Stomach smooth muscle (tissue), 2 donors: ENCODE data around the gene SCGB1A1.

Source experiments
- H3K27ac ChIP-seq: one replicate; pipeline ENCODE4 v1.7.0; 2013; ENCODE audit warnings: mild to moderate bottlenecking, low read length, inconsistent platforms
- H3K27me3 ChIP-seq, 2 donors: one replicate each; pipeline ENCODE4 v1.7.0; 2013; ENCODE audit warnings: low read length in 2 of 2; ENCODE audit not compliant: insufficient read depth in 2 of 2, control insufficient read depth in 1 of 2
- H3K36me3 ChIP-seq, 2 donors: one replicate each; pipeline ENCODE4 v1.7.0; 2013; ENCODE audit warnings: low read length in 2 of 2; ENCODE audit not compliant: control insufficient read depth in 2 of 2, insufficient read depth in 2 of 2
- H3K4me1 ChIP-seq: one replicate; pipeline ENCODE4 v1.7.0; 2013; ENCODE audit warnings: low read length; ENCODE audit not compliant: control insufficient read depth, insufficient read depth
- H3K4me3 ChIP-seq, 2 donors: one replicate each; pipeline ENCODE4 v1.7.0; 2013; ENCODE audit warnings: low read length in 2 of 2
- H3K9ac ChIP-seq, 2 donors: one replicate each; pipeline ENCODE4 v1.7.0; 2013; ENCODE audit warnings: low read length in 2 of 2, mild to moderate bottlenecking in 1 of 2
- H3K9me3 ChIP-seq, 2 donors: one replicate each; pipeline ENCODE4 v1.7.0; 2013; ENCODE audit warnings: low read length in 2 of 2; ENCODE audit not compliant: control insufficient read depth in 2 of 2
- donor health status: healthy.
- donor health status: Pancreatic carcinoma.

Gene SCGB1A1

DNA sequence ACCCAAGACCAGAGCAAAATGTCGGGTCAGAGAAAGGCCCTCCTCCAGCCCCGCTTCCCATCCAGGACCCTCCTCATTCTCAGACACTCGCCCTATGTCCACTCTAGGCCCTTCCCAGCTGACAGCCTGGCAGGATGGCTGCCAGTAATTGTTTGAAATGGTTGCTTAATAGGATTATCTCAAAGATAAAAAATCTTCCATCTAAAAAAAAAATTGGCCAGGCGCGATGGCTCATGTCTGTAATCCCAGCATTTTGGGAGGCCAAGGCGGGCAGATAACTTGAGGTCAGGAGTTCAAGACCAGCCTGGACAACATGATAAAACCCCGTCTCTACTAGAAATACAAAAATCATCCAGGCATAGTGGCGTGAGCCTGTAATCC, 32.4 kb downstream of the SCGB1A1 start:
- Histone ChIP-seq H3K4me3 (no peak overlapping the region), H3K27me3 (no peaks in the 10 kb centered on the region), H3K36me3 (no peaks in the 10 kb centered on the region), H3K27ac (no peak overlapping the region), H3K9ac (no peak overlapping the region), H3K4me1 (peaks cover 9% of the 10 kb centered on the region), H3K9me3 (no peaks in the 10 kb centered on the region)

DNA sequence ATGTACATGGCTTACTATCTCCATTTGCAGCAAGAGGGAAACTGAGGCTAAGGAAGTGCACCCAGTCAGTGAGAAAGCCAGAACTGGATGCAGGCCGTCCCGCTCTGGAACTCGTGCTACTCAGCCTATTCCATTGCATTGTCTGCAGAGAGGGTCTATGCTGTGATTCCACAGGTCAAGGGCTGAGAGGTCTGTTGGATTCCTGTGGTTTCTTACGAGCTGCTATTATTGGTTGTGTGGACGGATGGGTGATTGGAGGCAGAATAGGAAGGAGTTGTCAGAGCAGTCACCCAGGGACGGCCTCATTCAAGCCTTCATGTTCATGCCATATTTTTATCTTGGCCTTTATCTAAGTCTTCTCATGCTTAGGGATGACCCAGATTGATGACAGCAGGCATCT, 33.4 kb downstream of the SCGB1A1 start:
- no peaks in the 10 kb centered on the region for H3K9me3 ChIP-seq
- no peaks in the 10 kb centered on the region for H3K27me3 ChIP-seq
- no peak overlapping the region for H3K9ac ChIP-seq
- no peak overlapping the region for H3K4me3 ChIP-seq
- peaks cover 4% of the 10 kb centered on the region for H3K4me1 ChIP-seq
- H3K36me3 ChIP-seq, result no peaks in the 10 kb centered on the region
- H3K27ac ChIP-seq, result no peak overlapping the region

DNA sequence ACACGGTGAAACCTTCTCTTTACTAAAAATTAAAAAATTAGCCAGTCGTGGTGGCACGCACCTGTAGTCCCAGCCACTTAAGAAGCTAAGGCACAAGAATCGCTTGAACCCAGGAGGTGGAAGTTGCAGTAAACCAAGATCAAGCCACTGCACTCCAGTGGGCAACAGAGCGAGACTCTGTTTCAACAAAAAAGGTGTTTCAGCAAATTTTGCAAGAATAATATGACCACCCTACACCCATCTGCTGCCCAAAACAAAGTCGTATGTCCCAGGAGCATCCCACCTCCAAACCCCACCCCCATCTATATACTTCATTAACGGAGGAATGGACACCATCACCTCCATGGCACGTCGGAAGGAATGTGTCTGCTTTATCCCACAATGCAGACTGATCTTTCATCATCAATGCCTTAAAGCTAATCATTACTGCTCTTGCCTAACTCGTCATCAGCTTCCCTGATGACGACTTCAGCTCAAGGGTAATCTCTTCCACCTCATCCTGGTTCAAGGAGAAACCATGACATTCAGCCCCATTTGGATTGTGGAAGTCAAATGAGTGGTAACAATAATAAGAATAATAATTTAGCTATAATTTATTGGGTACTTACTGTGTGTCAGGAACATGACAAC, 34.1 kb downstream of the SCGB1A1 start:
- no peak overlapping the region for H3K4me3 ChIP-seq

DNA sequence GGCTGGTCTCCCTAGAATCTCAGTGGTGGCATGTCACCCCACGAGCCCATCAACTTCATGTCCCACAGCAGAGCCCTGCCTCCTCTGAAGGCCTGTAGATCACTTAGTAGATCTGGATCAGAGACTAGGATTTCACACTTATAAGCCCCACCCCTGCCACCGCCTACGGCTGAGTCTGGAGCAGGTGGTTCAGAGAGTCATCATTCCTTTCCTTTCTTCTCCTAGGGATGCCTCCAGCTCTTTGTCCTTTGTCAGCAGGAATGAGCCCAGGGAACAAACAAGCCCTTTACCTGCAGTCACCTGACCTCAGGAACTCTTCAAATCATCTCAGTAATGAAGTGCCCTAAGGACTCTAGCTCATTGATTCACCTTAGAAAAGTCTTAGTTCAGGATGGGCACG, 37.8 kb downstream of the SCGB1A1 start:
- no peaks in the 10 kb centered on the region for H3K36me3 ChIP-seq
- H3K27ac ChIP-seq, result no peak overlapping the region
- H3K9me3 ChIP-seq, result no peaks in the 10 kb centered on the region
- H3K27me3 ChIP-seq, result no peaks in the 10 kb centered on the region
- no peak overlapping the region for H3K9ac ChIP-seq
- peaks cover 9% of the 10 kb centered on the region for H3K4me1 ChIP-seq
- H3K4me3 ChIP-seq, result no peak overlapping the region

More for the DNA sequence above, 34.1 kb downstream of the SCGB1A1 start:
- Histone ChIP-seq H3K9ac (no peak overlapping the region), H3K27me3 (no peaks in the 10 kb centered on the region), H3K27ac (no peak overlapping the region), H3K36me3 (no peaks in the 10 kb centered on the region), H3K4me1 (peaks cover 4% of the 10 kb centered on the region), H3K9me3 (no peaks in the 10 kb centered on the region)

DNA sequence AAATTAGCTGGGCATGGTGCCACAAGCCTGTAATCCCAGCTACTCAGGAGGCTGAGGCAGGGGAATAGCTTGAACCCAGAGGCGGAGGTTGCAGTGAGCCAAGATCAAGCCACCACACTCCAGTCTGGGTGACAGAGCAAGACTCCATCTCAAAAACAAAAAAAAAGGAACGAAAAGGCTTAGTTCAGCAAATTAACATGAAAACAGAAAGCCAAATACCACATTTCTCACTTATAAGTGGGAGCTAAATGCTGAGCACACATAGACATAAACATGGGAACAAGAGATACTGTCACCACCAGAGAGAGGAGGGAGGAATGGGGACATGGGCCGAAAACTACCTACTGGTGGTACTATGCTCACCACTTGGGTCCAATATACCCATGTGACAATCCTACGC, 38.6 kb downstream of the SCGB1A1 start:
- Histone ChIP-seq H3K9me3 (no peaks in the 10 kb centered on the region), H3K27me3 (no peaks in the 10 kb centered on the region), H3K27ac (no peak overlapping the region), H3K9ac (no peak overlapping the region), H3K4me3 (no peak overlapping the region), H3K4me1 (peaks cover 9% of the 10 kb centered on the region), H3K36me3 (no peaks in the 10 kb centered on the region)

DNA sequence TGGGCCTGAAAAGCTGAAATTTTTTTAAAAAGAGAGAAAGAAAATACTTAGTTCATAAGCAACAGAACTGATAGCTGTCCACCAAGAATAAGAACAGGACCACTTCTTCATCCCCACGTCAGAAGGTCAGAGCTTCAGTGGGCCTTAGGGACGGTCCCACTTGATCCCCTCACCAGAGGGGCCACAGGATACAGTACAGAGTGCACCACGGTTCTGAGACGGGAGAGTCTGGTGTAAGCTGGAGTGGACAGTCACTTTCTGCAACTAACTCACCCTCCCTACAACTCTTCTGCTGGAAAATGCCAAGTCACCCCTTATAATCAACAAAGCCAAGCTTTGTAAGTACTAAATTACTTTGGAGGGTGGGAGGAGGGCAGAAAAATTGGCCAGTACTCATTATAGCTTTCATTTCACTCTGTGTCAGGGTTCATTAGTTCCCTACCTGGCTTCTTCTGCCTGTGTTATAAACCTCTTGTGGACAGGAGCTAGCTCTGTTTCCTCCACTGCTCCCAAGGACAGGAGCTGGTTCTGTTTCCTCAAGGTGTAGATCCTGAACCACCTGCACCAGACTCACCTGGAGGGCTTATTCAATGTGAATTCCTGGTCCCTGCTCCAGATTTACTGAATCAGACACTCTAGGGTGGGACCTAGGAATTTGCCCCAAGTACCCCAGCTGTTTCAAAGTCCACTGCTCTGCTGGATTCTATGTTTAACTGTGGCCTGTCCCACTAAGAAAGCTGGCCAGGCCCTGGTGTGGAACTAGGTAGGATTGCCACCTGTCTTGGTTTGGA, 39.6 kb downstream of the SCGB1A1 start:
- H3K9me3 ChIP-seq, result no peaks in the 10 kb centered on the region
- no peaks in the 10 kb centered on the region for H3K27me3 ChIP-seq
- no peak overlapping the region for H3K9ac ChIP-seq
- H3K4me3 ChIP-seq, result no peak overlapping the region
- peak overlapping the region; percentile 31 for H3K27ac ChIP-seq
- H3K4me1 ChIP-seq, result peaks cover 9% of the 10 kb centered on the region
- no peaks in the 10 kb centered on the region for H3K36me3 ChIP-seq

DNA sequence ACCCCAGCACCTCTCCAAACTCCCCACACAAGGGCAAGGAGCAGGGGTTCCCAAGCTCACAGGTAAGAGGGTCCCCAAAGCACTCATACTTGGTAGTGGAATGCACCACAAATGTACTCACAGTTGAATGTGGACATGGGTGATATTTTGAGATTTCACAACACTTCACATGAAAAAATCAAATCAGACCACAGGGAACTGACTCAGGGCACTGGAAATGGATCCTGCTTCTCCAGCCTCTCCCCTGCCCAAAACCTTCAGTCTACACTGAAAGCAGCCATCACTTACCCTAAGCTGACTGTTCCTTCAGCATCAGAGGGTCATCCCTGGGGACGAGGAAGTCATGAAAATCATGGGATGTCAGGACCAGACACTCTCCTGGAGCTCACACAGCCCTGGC, 40.2 kb downstream of the SCGB1A1 start:
- no peaks in the 10 kb centered on the region for H3K27me3 ChIP-seq
- peaks cover 9% of the 10 kb centered on the region for H3K4me1 ChIP-seq

DNA sequence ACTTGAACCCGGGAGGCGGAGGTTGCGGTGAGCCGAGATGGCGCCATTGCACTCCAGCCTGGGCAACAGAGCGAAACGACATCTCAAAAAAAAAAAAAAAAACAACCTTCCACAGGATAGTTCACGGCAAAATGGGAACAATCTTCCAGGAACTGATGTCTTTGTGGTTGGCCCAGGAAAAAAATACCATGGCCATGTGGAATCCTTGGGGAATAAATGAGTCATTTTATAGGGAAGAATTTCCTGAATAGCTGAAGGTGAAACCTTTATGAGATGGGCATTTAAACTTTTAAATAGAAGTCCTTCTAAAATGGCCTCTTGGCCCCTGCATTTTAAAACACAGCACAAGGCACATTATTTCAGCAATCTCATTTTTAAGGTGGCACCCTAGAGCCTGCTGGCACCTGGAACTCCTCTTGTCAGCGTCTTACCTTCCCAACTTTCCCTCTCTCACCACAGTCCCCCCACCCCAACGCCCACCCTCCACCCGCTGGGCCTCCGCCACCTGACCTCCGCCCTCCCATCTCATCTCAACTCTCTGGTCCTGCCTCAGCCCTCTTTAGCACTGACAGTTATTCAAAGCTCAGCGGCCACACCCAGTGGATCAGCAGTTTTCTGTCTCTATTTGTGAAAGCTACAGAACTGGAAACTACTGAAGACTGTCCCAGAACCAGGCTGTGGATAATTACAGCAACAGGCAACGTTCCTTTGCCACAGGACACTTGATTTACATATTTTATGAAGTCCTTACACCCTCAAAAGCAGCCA, 43.1 kb downstream of the SCGB1A1 start:
- H3K9me3 ChIP-seq, result no peaks in the 10 kb centered on the region
- peaks cover 9% of the 10 kb centered on the region for H3K4me1 ChIP-seq
- no peak overlapping the region for H3K9ac ChIP-seq
- no peaks in the 10 kb centered on the region for H3K27me3 ChIP-seq
- no peaks in the 10 kb centered on the region for H3K36me3 ChIP-seq
- H3K4me3 ChIP-seq, result no peak overlapping the region
- no peak overlapping the region for H3K27ac ChIP-seq

More for the DNA sequence above, 40.2 kb downstream of the SCGB1A1 start:
- Histone ChIP-seq H3K9me3 (no peaks in the 10 kb centered on the region), H3K36me3 (no peaks in the 10 kb centered on the region), H3K9ac (no peak overlapping the region), H3K27ac (no peak overlapping the region), H3K4me3 (no peak overlapping the region)

DNA sequence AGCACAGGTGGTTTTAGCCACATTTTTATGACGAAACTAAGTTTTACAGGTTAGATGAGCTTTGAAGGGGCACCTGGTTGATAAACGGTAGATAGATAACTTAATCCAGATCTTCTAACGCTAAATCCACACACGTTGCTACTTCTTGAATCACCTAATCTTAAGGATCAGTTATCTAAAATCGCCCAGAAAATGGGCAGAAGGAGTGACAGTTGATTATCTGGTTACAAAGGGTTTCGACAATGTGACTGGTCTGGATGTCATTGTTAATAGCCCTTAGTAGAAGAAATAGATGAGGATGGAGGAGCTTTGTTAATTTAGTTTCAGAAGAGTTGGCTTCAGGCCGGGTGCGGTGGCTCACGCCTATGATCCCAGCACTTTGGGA, 43.7 kb downstream of the SCGB1A1 start:
- peaks cover 9% of the 10 kb centered on the region for H3K4me1 ChIP-seq
- no peaks in the 10 kb centered on the region for H3K27me3 ChIP-seq
- no peak overlapping the region for H3K4me3 ChIP-seq
- no peak overlapping the region for H3K27ac ChIP-seq
- no peaks in the 10 kb centered on the region for H3K36me3 ChIP-seq
- H3K9ac ChIP-seq, result no peak overlapping the region
- no peaks in the 10 kb centered on the region for H3K9me3 ChIP-seq

DNA sequence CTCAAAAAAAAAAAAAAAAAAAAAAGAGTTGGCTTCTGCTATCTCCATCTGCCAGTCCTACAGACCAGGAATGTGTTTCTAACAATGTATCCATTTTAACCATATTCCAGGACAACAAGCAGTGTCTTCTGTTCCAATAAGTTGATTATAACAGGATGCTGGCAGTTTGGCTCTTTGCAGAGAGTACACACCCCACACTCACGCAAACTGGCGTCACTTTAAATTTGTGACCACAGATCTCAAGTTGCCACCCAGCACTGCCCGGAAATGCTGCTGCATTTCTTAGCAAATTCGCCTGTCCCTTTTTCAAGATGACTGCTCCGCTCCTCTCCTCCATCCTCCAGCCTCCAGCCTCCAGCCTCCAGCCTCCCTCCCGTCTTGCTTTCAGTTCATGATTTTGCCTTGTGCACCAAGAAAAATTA, 44.3 kb downstream of the SCGB1A1 start:
- no peak overlapping the region for H3K9ac ChIP-seq

More for the DNA sequence above, 44.3 kb downstream of the SCGB1A1 start:
- Histone ChIP-seq H3K4me1 (peaks cover 8% of the 10 kb centered on the region), H3K27me3 (no peaks in the 10 kb centered on the region), H3K36me3 (no peaks in the 10 kb centered on the region), H3K27ac (no peak overlapping the region), H3K4me3 (no peak overlapping the region), H3K9me3 (no peaks in the 10 kb centered on the region)
